Measurements from ENCODE around the gene GPX1.
"Not testable (repeated sequence)": the region's sequence is repeated elsewhere in the genome, so short reads cannot be mapped to it uniquely, and the experiment has no call there.

Gene GPX1

GRCh38 chr3:49357443-49358216 is 523 bp downstream of the GPX1 start:
- peak in 1 of 2 experiments; percentile 39 for DNase-seq (ENCODE audit: low read depth in 2 of 2)

GRCh38 chr3:49357095-49357442 is 1.1 kb downstream of the GPX1 start:
- DNase-seq (ENCODE audit: low read depth in 2 of 2), result not testable (repeated sequence)

GRCh38 chr3:49352890-49353421 is 5.2 kb downstream of the GPX1 start:
- DNase-seq (ENCODE audit: low read depth in 2 of 2), result no peak

- DNase-seq (ENCODE audit: low read depth in 2 of 2), result no peak
These were observed 5.9 kb downstream of the GPX1 start for GRCh38 chr3:49352281-49352680.

- no peak for DNase-seq (ENCODE audit: low read depth in 2 of 2)
These were observed 6.6 kb downstream of the GPX1 start for GRCh38 chr3:49351521-49352011.

GRCh38 chr3:49349348-49350114 is 8.6 kb downstream of the GPX1 start:
- DNase-seq (ENCODE audit: low read depth in 2 of 2), result no peak

GRCh38 chr3:49348361-49348760 is 9.8 kb downstream of the GPX1 start:
- DNase-seq (ENCODE audit: low read depth in 2 of 2), result not testable (repeated sequence)

- DNase-seq (ENCODE audit: low read depth in 2 of 2), result no peak
These were observed 11.3 kb downstream of the GPX1 start for GRCh38 chr3:49346797-49347251.

GRCh38 chr3:49343163-49343562 is 15.0 kb downstream of the GPX1 start:
- DNase-seq (ENCODE audit: low read depth in 2 of 2), result no peak

GRCh38 chr3:49341996-49342395 is 16.2 kb downstream of the GPX1 start:
- no peak for DNase-seq (ENCODE audit: low read depth in 2 of 2)

GRCh38 chr3:49339941-49340800 is 18.0 kb downstream of the GPX1 start, which contains the start of gene USP4:
TSS of gene USP4 (minus strand) at chr3:49340053. CDS start at chr3:49340024, 29 bp downstream.
- peak; percentile 84 to 93 for DNase-seq (ENCODE audit: low read depth in 2 of 2)

GRCh38 chr3:49339581-49339940 is 18.6 kb downstream of the GPX1 start:
- peak in 1 of 2 experiments; percentile 12 for DNase-seq (ENCODE audit: low read depth in 2 of 2)

- DNase-seq (ENCODE audit: low read depth in 2 of 2), result no peak
These were observed 24.1 kb downstream of the GPX1 start for GRCh38 chr3:49333916-49334633.

- DNase-seq (ENCODE audit: low read depth in 2 of 2), result no peak
These were observed 25.1 kb downstream of the GPX1 start for GRCh38 chr3:49333091-49333490.

- DNase-seq (ENCODE audit: low read depth in 2 of 2), result no peak
These were observed 29.0 kb downstream of the GPX1 start for GRCh38 chr3:49329186-49329585.

- DNase-seq (ENCODE audit: low read depth in 2 of 2), result not testable (repeated sequence)
These were observed 29.8 kb downstream of the GPX1 start for GRCh38 chr3:49328350-49328749.

GRCh38 chr3:49327485-49327884 is 30.7 kb downstream of the GPX1 start:
- DNase-seq (ENCODE audit: low read depth in 2 of 2), result no peak

GRCh38 chr3:49324768-49325167 is 33.4 kb downstream of the GPX1 start:
- no peak for DNase-seq (ENCODE audit: low read depth in 2 of 2)

GRCh38 chr3:49316696-49317457 is 41.3 kb downstream of the GPX1 start:
- DNase-seq (ENCODE audit: low read depth in 2 of 2), result no peak

Measured in stimulated activated CD4-positive, alpha-beta T cell treated with anti-CD3 and anti-CD28 coated beads, Interleukin-12 subunit alpha, Interleukin-12 subunit beta, amount 100 ng/mL, for 24 hours (primary cell).